NCI-H1092 (cell line): ENCODE data around the gene PHLPP2.
"Not testable (repeated sequence)": the region's sequence is repeated elsewhere in the genome, so short reads cannot be mapped to it uniquely, and the experiment has no call there.

Experiments used
- DNase-seq: peaks from one replicate; lab custom pipeline; 2025; lab: John Stamatoyannopoulos, UW

The PHLPP2 gene

DNA sequence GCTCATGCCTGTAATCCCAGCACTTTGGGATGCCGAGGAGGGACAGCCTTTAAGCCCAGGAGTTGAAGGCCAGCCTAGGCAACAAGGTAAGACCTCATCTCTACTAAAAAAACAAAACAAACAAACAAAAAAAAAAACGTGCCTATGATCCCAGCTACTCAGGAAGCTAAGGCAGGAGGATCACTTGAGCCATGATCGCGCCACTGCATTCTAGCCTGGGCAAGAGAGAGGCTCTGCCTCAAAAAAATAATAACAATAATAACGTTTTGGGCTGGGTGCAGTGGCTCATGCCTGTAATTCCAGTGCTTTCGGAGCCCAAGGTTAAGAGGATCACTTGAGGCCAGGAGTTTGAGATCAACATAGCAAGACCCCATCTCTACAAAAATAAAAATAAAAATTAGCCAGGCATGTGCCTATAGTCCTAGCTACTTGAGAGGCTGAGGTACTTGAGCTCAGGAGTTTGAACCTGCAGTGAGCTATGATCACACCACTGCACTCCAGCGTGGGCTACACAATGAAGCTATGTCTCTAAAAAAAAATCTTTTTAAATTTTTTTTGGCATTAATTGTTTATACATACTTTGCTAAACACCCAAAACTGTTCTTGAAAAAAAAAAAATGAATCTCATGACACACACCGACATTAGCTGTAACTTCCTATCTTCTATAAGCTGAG lies 3.3 kb downstream of the PHLPP2 start:
- DNase-seq, result no peak

DNA sequence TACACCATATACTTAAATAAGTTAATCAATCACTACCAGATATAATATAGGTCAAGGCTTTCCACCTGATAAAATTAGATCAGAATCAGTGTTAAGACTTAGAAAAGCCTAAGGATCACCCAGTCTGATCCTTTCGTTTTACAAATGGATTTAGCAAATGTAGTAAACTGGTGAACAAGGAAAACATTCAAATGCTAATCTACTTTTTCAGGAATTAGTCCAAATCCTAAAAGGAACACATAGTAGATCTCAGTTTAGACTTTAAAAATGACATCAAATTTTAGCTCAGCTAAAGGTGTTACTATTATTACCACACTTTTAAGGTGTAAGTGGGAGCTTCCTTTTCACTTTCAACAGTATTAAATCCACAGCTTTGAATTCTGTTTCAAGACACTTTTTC lies 12.0 kb downstream of the PHLPP2 start:
- DNase-seq, result no peak

DNA sequence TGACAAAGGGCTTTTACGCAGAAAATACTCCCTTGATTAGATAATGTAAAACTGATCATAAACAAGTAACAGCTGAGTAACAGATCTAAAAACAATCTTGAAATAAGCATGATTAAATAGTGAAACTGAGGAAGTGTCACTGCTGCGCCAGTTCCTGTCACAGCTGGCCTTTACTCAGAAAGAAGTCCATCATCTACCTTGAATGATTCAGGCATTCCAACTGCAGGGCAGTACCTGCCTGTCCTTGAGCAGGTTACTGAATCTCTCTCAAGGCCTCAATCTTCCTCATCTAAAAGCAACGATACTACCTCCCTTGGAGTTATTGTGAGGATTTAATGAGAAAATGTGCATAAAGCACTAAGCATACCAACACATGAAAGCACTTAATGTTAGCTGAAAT lies 12.7 kb downstream of the PHLPP2 start:
- DNase-seq, result no peak

DNA sequence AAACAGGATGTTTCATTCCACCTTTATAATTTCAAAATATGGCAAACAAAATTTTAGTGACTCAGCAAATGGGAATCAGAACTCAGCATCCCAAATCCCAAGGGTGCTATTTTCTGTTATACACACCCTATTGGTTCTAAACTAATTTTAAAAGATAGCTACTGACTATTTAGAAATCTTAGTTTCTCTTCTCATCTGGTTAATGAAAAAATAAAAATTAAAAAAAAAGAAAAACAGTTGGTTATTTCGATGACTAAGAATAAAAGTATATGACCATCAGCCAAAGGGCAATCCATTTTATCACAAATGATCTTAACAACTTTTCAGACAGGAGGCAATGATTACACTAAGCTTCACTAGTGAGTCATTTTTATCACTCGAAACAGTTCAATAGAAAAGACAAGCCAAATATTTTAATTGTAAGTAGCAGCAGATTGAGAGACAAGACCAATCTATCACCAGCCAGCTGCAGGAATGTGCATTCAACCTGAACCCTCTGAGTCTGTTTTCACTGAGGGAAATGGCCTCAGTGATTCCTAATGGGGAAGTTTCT lies 15.2 kb downstream of the PHLPP2 start:
- no peak for DNase-seq

DNA sequence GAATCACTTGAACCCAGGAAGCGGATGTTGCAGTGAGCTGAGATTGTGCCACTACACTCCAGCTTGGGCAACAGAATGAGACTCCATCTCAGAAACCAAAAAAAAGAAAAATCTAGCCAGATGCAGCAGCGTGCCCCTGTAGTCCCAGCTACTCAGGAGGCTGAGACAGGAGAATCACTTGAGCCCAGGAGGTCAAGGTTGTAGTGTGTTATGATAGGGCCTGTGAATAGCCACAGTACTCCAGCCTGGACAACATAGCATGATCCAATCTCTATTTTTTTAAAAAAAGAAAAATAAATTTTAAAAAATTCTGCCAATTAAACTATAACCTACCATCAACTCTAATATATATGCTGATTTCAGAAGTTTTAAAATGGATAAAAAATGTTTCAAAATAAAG lies 15.8 kb downstream of the PHLPP2 start:
- DNase-seq, result no peak

DNA sequence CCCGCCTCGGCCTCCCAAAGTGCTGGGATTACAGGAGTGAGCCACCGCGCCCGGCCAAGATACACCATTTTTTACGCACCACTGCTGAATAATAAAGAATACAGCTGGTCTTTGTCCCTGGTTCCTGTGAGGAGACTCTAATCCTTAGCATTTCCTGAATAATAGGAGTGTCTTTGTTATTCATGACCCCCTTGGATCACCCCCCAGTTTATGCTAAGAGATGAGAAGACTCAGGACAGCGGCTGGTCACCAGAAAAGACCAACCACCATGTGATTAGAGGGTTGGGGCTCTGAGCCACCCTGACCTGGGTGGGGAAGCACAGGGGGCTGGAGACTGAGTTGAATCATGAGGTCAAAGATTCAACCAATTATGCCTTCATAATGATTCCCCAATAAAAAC lies 17.3 kb downstream of the PHLPP2 start:
- no peak for DNase-seq

DNA sequence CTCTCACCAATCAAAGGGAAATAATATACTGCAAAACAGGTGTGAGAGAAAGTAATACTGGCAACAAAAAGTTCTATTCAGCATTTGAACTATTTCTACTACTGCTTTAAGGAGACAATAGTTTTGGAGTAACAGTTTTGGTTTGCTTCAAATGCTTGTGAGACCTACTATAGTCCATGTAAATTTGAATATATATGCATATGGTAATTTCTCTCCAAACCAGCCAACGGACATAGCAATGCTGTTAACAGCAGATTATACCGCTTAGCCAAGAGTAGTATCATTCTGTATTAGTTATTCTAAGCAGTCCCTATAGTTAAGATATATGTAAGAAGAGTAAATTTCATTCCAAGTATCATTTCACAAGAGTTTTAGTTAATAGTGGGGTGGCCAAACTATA lies 18.5 kb downstream of the PHLPP2 start:
- DNase-seq, result no peak

DNA sequence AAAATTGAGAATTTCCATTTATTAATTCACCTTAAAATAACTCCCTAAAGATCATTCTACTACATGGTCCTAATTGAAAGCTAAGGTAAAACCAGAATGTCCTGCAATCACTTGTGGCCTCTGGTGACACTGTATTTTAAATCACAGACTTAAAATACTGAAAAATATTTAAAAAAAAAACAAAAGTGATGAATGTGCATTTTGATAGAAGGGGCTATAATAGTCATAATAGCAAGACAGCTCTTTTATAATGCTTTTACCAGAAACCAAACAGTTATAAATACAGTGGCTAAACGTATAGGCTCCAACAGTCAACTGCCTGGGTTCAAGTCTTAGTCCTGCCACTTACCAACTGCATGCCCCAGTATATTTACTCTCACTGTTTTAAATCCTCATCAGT lies 21.2 kb downstream of the PHLPP2 start:
- no peak for DNase-seq

DNA sequence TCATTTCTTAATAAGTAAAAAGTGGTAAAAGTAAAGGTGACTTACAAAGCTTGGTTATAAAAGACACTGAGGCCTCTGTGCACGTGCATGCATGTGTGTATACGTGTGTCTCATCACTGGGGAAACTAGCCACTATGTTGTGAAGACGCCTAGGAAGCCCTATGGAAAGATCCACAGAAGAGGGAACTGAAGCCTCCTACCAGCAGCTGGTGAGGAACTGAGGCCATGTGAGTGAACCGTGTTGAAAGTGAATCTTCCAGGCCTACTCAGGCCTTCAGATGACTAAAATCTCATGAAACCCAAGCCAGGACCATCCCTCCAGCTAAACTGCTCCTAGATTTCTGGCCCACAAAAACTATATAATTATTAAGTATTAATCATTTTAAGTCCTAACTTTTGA lies 23.7 kb downstream of the PHLPP2 start:
- no peak for DNase-seq

DNA sequence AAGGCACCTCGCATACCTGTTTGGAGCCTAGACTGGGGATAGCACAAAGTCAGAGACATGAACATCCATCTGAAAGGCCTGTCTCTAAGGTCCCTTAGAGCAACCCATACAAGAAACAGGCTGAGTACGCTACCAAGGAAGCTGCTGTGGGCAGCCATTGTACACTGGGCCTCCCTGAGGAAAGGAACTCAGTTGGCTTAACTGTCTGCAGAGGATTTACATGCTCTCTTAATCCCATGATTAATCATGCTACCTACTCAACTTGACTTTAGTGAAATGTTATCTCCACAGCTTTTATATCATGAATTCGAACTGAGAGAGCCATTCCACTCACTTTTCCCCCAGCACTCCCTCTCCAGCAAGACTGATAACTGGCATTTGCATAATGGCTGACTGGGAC lies 26.0 kb downstream of the PHLPP2 start:
- no peak for DNase-seq

DNA sequence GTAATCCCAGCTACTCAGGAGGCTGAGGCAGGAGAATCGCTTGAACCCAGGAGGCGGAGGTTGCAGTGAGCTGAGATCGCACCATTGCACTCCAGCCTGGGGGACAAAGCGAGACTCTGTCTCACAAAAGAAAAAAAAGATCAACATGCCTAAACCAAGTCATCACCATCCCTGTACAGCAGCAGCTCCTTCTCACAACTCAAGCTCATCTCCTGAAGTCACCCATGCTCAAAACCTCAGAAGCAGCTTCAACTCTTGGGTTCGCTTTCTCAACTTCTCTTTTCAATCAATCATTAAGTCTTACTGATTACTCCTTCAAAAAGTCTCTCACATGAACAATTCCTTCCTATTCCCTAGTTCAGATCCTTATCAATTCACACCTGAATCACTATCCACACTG lies 31.3 kb downstream of the PHLPP2 start:
- no peak for DNase-seq

DNA sequence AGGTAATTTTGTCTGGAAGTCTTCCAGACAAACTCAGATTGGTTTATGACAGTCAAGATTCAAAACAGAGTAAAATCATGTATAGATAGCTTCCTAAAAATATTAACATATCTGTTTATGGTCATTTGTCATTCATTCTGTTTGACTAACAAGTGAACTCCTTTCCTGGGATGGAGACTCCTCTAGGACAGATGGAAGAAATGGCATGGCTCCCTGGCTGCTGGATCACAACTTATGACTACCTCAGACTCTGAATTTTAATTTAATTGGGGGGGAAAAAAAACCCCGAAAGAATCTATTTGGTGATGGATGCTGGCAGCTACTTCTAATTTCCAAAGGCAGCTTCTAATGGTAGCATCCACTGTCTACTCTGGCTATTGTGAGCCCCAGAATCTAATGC lies 34.6 kb downstream of the PHLPP2 start:
- no peak for DNase-seq

DNA sequence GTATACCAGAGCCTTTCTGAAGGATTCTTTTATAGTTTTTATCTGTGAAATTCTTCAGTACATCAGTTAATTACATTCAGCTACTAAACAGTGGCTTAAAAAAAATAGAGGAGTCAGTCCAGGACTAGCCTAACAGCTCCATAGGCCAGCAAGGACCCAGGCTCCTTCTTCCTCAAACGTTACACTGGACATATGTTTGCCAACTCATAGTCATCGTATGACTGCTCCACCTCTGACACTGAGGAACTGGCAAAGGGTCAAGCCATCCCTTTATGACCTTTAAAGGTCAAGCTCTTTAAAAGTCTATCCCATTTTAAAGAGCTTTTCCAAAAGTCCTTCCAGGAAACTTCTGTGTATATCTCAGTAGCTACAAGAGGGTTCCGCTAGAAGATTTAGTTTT lies 36.6 kb downstream of the PHLPP2 start:
- DNase-seq, result no peak

DNA sequence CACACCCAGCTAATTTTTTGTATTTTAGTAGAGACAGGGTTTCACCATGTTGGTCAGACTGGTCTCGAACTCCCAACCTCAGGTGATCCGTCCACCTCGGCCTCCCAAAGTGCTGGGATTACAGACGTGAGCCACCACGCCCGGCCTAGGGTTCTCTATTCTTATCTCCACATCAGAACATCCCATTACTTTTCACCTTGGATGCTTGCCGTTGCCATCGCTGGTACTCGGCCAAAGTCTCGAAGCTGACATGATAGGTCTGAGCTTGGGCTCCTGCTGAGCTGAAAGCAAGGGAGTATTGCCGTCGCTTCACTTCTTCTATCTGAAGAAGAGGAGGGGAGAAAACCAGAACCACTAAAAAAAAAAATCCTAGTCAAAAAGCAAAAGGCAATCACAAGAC lies 40.2 kb downstream of the PHLPP2 start:
- not testable (repeated sequence) for DNase-seq

DNA sequence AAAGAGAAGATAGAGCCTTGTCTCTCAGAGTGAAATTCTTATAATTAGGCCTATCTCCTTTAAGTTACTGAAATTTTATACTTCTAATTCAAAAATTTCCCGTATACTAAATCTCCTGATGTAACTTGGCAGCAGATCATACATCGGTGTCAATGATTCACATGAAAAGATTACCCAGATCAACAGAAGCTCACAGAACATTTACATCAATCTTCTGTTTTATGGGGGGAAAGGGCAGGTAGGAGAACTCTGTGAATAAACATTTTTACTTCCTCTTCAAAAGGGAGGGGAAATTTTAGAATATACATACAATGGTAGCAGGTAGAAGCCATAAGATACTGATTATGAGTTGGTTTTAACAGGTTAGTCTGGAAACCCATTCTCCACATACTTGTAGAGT lies 43.1 kb downstream of the PHLPP2 start:
- DNase-seq, result no peak

DNA sequence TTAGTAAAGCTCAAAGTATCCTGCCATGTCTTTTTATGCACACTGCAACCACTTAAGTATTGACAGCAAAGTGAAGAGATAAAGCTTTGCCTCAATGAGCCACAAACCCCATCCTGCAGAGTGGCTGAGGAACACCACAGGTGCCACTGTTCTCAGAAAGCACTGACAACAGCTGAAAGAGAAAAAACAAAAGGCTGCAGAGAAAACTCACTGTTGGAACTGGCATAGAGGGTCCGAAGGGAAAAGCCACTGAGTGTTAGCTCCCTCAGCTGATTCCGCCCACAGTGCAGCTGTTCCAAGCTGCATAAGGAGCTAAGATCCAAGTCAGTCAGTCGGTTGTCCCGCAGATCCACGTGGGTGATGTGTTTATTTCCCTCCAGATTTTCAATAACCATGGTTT lies 48.3 kb downstream of the PHLPP2 start:
- DNase-seq, result no peak

DNA sequence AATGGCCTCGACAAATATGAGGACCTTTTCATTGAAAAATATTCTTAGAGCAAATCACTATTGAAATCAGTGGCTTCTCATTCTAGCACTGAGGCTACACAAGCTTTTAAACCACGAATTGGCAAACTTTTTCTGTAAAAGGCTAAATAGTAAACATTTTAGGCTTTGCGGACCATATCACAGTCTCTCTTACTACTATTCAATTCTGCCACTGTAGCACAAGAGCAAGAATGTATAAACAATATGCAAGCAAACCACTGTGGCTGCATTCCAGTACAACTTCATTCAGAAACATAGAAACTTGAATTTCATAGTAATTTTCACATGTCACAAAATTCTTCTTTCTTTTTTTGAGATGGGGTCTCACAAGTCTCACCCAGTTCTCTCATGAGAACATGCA lies 49.1 kb downstream of the PHLPP2 start:
- DNase-seq, result no peak

DNA sequence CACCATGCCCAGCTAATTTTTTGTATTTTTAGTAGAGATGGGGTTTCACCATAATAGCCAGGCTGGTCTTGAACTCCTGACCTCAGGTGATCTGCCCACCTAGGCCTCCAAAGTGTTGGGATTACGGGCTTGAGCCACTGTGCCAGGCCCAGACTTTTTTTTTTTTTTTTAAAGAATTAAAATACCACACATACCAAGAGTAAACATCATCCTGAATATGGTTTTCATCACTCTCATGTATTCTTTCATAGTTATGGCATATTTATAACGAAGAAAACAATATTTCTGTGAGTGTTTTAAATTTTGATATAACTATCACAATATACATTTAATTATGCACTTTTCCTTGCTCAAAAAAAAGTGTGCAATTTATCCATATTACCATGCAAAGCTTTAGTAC lies 50.3 kb downstream of the PHLPP2 start:
- DNase-seq, result no peak

DNA sequence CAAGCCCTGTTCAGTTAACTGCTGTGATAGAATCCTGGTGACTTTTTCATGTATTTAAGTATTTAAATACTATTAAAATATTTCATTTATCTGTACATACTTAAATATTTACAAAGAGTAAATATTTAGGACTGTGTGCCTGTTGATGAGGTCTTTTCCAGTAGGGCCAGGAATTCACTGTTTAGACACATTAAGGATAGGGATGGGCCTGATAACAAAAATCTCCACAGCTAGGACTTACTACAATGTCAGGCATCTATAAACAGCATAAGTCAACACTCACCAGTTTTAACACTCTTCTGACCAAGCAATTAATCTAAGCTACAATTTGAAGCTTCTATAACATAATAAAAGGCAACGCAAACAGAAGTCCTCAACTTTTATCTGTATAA lies 50.9 kb downstream of the PHLPP2 start:
- DNase-seq, result no peak

DNA sequence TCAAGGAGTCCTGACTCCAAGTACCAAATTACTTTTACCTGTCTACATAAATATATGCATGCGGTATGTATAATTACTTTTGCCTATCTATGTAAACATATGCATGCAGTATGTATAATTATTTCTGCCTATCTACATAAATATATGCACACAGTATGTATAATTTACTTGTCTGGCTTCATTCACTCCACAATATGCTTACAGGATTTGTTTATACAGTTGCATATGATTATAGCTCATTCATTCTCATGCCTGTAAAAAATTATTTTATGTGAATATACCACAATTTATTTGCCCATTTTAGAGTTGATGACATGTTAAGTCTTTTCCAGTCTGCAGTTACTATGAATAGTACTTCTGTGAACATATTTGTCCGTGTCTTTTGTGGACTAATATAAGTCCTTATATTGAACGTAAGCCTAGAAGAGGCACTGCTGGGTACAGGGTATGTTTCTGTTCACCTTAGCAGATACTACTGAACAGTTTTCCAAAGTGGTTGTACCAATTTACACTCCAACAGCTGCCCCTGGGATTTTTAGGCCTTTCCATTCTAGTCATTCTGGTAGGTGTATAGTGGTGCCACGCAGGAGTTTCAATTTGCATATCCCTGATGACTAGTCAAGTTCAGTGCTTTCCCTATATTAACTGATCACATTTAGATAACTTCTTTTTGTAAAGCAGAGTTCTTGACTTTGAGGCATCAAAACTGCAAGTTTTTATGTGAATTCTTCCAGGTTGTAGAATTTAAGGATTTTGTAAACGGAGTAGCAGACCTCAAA lies 51.5 kb downstream of the PHLPP2 start:
- no peak for DNase-seq

DNA sequence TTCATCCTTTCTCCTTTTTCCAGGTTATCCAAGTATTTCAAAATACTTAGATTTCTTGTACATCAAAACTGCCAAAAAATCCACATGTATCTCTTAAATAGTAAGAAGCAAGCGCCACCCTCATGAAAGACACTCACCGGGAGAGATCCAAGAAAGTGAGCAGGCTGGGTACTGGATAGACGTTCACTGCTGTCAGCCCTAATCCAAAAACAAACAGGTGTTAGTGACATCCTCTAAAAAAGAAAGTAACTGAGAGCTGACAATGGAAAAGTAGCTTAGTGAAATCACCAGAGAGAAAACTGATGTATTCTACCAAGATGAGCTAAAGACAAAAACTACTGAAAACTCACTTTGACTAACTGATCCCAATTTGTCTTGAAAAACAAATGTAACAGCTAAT lies 52.4 kb downstream of the PHLPP2 start:
- DNase-seq, result no peak

DNA sequence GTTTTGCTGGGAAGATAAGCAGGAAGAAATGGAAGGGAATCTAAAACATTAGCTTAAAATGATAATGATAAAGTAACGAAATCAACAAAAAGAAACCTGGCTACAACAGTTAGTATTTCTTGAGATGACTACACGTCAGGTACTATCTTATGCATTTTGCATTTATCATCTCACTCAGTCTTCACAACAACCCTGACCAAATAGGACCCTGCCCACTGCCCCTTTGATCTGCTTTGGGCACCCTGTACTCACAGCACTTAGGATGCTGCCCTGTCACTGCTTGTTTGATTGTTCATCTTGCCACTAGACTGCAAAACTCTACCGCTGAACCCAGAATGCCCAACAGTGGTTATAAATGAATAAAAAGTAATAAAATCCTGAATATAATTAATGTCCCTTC lies 53.3 kb downstream of the PHLPP2 start:
- DNase-seq, result no peak

DNA sequence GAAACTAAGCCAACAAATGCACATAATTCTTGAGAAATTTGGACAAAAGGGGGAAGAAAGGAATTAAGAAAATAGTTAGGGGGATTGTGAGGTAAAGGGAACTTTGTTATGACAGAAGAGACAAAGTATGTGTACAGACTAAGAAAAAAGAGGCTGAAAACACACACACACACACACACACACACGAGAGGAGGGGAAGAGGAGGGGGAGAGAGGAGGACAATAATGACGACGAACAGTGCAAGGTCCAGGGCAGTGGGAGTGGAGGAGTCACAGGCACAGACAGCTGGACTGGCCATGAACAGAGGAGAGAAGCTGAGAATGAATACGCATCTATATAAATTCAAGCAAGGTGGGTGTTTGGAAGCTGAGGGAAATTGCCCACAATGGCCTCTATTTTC lies 54.0 kb downstream of the PHLPP2 start:
- no peak for DNase-seq
